GM18873 (cell line): Measurements from ENCODE around the gene SRP14.
"Not testable (repeated sequence)": the region's sequence is repeated elsewhere in the genome, so short reads cannot be mapped to it uniquely, and the experiment has no call there.

ENCODE experiments used
- ATAC-seq: cut with Tn5 transposase; IDR thresholded peaks from one replicate; pipeline ENCODE4 v1.9.1; 2021; ENCODE audit warnings: mild to moderate bottlenecking, moderate library complexity, moderate number of reproducible peaks; ENCODE audit not compliant: unreplicated experiment, low FRiP score

Gene SRP14

DNA sequence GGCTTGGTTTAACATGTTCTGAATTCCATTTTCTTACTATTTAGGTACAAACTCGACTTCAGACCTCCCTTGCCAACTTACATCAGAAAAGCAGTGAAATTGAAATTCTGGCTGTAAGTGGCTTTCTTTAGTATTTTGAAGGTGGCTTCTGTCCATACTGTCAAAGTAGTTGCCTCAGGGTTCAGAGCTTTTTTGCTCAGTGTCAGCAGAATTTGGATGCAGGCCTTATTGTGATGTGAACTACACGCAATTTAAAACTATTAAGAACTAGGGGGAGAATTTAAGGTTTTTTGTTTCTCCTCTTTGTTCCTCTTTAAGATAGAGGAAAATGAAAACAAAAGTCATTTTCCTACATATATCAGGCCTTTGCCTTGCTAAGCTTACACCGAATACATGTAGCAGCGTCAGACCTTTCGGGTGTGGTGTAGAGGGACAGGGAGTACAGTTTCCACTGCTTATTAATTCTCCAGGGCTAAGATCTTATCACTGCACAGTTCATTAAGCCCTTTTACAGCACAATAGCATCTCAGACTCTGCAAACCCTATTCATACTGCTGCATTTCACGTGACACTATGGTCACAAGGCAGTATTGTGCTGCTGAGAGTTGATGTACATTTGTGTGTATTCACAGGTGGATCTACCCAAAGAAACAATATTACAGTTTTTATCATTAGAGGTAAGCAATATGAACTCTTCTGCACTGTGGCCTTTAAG, 6.7 kb downstream of the SRP14 start:
- no peak for ATAC-seq

DNA sequence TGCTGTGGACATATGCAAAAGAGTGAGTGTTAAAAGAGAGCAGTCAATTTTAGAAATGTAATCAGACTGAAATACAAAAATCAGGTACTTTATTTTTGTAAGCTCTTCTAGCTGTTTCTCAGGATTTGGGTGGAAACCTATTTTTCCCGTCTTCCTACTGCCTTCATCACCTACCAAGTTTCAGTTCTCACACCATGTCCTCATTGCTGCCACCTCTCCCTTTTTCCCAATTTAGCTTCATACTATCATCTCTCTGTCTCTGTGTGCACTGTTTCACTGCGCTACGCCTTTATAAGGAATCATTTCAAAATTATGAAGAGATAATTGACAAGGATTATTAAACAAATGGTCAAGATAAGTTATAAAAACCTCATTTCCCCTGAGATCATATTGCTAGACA, 7.7 kb downstream of the SRP14 start:
- no peak for ATAC-seq

- ATAC-seq: no peak
Measured at GRCh38 chr15:40029979-40030893, 8.7 kb downstream of the SRP14 start.

- ATAC-seq: no peak
Measured at GRCh38 chr15:40028853-40029252, 10.1 kb downstream of the SRP14 start.

DNA sequence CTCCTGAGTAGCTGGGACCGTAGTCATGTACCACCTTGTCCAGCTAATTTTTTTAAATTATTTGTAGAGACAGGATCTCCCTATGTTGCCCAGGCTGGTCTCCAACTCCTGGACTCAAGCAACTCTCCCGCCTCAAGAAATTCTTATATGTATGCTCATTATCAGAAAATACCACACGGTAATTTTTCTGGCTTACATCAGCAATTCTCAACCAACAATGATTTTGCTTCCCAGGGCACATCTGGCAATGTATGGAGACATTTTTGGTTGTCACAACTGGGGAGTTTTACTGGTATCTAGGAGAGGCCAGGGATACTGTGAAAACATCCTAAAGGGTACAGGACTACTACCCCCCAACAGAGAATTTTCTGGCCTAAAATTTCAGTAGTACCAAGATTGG, 10.8 kb downstream of the SRP14 start:
- no peak for ATAC-seq

GRCh38 chr15:40016224-40016865, 22.6 kb downstream of the SRP14 start:
- no peak for ATAC-seq

GRCh38 chr15:40014390-40014789, 24.6 kb downstream of the SRP14 start:
- no peak for ATAC-seq

GRCh38 chr15:40013372-40013771, 25.6 kb downstream of the SRP14 start:
- not testable (repeated sequence) for ATAC-seq

DNA sequence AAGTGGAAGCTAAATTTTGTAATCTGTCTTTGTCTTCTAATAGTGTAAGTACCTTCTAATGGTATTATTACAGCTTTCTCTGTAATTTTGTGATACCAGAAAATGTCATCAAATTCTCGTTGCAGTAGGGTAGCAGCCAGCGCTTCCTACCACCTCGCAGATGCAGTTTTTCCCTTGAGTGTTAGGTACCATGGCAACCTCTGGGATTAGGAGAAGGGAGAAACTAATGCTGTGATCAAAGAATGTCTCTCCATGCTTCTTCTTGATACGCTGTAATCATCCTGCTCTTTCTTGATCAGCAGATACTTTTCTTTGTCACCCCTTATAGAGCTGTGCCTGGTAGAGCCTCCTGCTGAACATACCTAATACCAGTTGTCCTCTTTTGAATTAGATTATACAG, 27.7 kb downstream of the SRP14 start:
- ATAC-seq: no peak

- ATAC-seq: no peak
Measured at GRCh38 chr15:40010686-40011085, 28.3 kb downstream of the SRP14 start.

GRCh38 chr15:40008061-40008765, 30.8 kb downstream of the SRP14 start:
- no peak for ATAC-seq

DNA sequence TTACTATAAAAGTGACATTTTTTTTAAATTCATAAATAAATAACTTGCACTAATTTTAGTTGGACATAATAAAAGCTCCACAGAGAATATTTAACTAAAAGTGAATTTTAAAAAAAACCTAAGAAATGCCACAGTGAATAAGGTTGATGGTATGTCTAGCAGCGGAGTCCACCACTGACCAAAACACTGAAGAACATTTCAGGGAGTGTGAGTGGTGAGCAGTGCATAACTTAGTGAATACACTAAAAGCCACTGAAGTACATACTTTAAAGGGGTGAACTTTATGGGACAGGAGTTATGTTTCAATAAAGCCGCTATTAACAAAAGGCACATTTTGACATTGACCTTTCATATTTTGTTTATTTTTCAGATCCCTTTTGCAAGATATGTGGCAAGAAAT, 32.3 kb downstream of the SRP14 start:
- ATAC-seq: no peak

DNA sequence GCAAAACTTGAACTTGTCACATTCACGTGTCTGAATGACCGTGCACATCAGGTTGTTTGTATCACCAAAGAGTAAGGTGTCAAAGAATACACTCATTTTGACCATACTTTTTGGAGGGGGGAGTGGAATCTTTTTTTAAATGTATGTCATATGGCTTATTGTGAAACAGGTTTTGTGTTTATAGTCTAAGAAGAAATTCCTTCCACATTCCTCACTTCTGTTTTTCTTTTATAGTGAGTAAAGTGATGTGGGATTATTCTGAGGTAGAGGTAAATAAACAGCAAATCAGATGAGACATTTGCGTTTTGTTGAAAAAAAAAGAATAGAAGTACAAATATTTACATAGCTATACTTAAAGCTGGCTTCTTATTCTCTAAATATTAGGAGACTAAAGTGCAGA, 33.0 kb downstream of the SRP14 start:
- no peak for ATAC-seq

GRCh38 chr15:40003116-40003916, 35.7 kb downstream of the SRP14 start:
- ATAC-seq: no peak

- no peak for ATAC-seq
Measured at GRCh38 chr15:40002295-40002694, 36.7 kb downstream of the SRP14 start.

- ATAC-seq: no peak
Measured at GRCh38 chr15:39999538-40000200, 39.3 kb downstream of the SRP14 start.

DNA sequence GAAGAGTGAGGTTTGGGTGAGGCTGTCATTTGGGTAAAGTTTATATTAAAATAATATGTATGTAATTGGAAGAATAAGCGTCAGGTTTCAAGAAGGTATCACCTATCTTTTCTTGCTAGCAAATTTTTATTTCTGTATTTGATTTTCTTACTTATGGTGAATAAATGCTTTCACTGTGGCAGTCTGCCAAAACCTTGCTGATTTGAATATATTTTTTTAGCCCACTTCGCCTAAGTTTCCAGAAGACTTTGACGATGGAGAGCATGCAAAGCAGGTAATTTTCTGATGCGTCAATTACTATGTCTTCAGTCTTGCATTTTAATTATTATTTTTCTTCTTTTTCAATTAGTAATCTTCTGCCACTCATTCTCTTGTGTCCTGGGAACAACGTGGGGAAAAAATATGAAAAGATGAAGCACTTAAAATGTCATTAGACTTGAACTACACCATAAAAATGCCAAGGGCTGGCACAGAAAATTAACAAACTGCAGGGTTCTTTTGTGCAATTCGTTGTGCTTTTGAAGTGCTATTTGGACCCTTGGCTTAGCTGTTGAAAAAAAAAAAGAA, 40.4 kb downstream of the SRP14 start:
- ATAC-seq: no peak

- ATAC-seq: no peak
Measured at GRCh38 chr15:39997639-39998038, 41.3 kb downstream of the SRP14 start.

- ATAC-seq: no peak
Measured at GRCh38 chr15:39997031-39997430, 42.0 kb downstream of the SRP14 start.
